ENCODE results near the gene WDR35.

Gene WDR35

DNA sequence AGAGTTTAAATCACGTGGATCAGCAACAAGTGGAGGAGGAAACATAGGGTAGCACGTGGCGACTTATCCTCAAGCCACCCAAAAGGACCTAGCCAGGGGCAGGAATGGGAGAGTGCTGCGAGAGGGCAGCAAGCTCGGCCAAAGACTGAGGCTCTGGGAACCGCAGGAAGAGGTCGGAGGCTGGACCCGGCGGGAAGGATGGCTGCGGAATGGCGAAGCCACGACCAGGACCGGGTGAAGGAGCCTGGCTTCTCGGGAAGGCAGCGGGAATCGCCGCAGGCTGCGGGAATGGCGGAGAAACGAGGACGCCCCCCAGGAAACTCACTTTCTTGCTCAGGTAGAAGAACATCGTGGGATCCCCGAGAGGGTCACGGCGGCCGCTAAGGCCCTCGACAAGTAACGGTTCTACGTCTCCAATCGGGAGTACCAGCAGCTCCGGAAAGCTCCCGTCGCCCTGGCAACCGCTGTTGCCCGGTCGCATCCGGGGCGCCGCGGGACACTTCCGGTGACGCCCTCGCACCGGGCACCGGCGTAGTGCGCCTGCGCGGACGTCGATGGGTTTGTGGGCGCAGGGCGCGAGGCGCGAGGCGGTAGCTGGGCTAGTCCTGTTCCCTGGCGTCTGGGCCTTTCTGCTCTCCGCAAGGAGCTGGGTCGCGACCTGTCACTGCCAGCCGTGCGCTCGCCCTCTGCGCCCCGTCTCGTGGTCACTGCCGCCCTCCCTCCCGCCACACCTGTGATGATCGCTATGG, at the start of gene WDR35:
Gene WDR35, minus strand, starts transcription at position 439 of the 749 bp plus-strand sequence. Its CDS starts 90 bp downstream, at position 349.
- peak; percentile 94 to 95 for DNase-seq

DNA sequence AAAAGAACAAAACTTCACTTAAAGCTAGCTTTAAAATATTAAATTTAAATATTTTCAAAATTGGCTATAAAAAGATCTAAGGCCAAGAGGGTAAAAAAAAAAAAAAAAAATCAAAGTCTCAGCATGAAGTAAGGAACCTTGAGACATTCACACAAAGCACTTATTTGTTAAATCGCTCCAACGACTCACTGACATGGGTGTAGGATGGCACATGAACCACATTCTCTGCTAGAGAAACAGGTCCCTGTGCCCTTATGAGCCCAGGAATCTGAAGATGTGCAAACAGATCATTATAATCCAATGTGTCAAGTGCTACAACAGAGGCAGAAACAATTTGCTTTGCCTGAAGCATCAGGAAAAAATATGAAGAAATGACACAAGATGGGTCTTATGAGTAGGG, 47.8 kb upstream of the WDR35 start:
- no peak for DNase-seq

DNA sequence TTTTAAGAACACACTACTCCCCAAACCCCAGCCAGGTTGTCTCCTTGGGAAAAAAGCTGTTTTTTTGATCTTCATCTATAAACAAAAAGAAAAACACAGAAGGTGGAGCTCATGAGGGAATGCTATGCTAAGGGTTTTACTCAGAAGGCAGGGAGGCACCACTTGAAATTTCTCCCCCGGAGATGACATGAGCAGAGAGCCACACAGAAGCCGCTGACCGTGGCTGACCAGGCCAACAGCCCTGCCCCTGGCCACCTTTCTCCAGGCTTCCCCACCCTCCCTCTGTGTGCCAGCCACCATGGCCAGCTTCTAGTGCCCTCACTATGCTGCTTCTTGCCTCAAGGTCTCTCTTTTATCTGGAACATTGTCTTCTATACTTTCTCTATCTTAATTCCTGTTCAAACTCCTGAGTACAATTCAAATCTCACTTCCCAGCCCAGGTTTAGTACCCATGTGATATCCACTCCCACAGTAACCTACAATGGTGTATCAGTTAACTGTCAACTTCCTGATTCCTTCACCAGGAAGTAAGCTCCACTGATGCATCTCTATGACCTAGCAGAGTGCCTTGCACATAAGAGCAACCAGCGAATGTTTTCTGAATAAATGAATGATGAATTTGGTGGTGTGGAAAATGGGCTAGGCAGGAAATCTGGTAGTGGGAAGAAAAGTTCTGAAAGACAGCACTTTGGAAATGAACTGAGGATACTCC, 46.2 kb upstream of the WDR35 start:
- DNase-seq: no peak

DNA sequence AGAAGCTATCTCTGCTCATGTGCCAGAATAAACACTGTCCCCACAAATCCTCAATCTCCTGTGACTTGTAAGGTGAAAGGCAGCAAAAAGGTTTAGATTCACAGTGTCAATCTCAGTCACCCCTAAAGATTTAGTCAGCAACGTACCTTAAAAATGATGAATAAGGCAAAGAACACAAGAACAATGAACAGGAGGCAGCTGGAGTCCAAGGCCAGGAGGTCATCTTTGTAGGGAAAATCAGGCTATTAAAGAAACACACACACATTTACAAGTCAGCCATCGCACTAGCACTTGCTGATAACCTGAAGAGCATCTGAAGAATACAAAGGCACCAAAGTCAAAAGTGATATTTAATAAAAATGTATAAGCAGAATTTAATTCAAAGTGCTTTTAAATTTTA, 44.9 kb upstream of the WDR35 start:
- no peak for DNase-seq

DNA sequence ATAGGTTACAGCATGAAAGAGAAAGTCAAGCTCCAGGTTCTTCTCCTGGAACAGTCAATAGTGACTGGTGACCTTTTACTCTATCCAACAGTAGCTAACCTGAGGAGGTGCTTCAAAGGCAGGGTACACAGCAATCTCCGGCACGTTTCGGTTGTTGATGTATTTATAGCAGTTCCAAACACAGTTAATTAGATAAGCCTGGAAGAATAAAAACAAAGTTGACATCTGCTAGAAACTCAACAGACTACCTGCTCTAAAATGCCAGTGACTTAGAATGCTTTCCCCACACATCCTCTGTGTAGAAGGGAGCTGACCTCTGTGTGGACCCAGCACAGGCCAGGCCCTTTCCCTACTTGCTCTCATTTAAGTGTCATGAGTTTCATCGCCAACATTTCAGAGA, 44.3 kb upstream of the WDR35 start:
- DNase-seq: no peak

DNA sequence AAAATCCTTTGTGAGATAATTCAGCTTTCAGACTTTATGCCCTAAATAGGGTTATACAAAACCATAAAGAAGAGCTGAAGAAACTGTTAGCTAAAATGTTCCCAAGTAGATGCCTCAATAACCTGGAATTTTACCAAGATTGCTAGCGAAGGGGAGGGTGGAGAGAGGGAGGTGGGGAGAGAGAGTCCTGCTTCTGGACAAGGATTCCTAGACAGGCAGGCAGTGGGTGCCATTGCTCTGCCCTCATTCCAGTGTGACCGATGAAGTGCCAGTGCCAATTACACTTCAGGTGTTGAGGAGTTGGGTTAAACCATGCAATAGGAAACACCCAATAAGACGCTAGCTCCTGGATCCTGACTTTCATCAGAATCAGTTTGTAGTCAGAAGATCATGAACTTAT, 43.4 kb upstream of the WDR35 start:
- DNase-seq: no peak

DNA sequence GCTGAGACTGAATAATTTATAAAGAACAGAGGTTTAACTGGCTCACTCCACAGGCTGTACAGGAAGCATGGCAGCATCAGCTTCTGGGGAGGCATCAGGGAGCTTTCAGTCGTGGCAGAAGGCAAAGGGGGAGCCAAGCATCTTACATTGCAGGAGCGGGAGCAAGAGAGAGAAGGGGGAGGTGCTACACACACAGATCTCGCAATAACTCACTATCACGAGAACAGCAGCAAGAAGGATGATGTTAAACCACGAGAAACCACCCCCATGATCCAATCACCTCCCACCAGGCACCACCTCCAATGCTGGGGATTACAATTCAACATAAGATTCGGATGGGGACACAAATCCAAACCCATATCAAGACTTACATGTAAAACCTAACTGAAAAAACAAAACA, 40.3 kb upstream of the WDR35 start:
- no peak for DNase-seq

DNA sequence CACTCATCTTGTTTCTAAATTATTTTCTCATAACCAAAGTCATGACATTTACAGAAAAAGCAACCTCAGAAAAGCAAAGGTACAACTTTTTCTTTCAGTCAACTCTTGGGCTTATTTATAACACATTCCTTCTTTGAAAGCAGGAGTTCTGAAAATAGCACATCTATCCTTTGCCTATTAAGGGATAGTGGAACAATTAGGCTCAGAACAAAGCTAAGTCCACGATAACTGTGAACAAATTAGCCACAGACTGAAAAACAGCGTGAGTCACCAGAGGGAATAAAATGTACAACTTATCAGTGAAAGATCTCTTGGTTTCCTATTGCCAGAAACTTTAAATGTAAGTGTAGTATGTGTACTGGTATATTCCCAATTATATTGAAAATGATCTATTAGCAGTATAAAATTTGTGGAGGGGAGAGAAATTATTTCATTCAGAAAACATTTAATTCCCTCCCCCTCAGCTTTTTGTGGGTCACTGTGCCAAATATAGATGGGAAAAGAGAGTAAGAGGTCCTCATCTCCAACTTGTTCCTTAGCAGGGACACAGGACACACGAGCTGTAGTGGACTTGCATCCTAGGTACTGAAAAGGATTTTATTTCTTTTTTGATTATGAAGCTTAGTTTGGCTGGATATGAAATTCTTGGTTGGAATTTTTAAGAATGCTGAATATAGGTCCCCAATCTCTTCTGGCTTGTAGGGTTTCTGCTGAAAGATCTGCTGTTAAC, 38.0 kb upstream of the WDR35 start:
- DNase-seq: no peak

DNA sequence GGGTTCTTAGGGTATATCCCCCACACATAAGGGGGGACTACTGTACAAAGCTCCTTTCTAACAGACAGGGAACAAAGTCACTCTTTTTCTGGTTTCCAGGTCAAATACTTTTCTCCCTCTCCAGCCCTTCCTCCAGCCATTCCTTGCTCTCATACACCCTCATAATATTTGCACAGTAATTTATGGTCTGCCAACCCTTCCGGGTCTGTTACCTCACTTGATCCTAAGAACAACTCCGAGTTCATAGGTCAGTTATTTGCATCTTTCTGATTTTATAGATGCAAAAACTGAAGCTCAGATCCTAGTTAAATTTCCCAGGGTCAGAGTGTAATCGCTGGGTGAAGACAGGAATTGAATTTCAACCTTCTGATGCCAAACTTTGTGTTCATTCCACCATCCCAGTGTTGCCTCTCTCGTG, 37.4 kb upstream of the WDR35 start:
- DNase-seq: no peak

DNA sequence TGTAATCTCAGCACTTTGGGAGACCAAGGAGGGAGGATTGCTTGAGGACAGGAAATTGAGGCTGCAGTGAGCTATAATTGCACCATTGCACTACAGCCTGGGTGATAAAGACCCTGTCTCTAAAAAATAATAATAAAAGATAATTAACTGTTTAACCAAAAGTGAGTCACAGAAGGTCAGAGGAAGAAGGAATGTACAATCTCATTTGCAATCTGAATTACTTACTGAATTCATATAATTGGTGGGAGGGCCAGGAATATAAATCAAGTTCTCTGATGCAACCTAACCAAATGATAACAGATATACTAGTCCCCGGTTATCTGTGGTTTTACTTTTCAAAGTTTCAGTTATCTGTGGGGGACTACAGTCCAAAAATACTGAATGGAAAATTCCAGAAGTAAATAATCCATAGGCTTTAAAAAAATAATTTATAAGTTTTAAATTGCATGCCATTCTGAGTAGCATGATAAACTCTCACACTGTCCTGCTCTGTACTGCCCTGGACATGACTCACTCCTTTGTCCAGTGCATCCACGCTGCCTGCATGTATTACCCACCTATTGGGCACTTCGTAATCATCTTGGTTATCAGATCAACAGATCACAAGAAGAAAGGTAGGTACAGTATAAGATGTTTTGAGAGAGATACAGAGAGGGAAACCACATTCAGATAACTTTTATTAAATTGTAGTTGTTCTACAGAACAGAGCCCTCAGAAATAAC, 35.3 kb upstream of the WDR35 start:
- no peak for DNase-seq

DNA sequence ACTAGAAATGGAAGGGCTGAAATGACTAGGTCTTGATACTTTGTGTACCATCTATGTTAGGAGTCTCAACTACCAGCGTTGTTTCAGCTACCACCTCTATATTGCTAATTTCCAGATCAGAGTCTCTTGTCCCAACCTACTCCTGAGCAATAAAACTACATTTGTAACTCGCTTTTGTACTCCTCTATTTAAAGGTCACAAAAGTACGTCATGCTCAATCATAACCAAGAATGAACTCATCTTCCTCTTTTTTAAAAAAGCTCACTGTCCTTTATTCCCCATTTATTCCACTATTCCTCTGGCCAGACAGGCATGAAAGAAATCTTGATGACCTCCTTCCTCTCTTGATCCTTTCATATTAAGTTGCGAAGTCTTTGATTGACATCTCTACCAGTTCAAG, 33.8 kb upstream of the WDR35 start:
- no peak for DNase-seq

DNA sequence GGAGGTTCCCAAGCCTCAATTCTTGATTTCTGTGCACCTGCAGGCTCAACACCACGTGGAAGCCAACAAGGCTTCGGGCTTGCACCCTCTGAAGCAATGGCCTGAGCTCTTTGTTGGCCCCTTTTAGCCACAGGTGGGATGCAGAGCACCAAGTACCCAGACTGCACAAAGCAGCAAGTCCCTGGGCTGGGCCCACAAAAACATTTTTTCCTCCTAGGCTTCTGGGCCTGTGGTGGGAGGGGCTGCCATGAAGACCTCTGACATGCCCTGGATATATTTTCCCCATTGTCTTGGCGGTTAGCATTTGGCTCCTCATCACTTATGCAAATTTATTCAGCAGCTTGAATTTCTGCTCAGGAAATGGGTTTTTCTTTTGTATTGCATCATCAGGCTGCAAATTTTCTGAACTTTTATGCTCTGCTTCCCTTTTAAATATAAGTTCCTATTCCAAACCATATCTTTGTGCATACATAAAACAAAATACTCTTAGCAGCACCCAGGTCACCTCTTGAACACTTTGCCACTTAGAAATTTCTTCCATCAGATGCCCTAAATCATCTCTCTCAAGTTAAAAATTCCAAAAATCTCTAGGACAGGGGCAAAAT, 31.6 kb upstream of the WDR35 start:
- DNase-seq: no peak

DNA sequence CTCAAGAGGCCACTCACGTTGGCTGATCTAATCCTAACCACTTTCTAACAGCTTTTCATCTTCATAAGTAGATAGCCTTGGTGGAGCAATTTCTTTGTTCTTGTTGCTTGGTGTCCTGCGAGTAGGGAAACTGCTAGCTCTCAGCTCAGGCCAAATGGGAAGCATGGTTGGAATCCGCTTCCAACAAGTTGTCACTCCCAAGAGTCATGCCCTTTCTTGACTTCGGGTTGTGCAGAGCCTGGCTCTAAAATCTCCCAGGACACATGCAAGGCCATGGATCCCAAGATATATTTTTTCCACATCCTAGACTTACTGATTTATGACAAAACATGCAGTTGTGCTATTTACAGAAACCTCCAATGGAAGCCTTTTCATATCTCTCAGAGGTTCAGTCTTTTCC, 29.8 kb upstream of the WDR35 start:
- DNase-seq: no peak

DNA sequence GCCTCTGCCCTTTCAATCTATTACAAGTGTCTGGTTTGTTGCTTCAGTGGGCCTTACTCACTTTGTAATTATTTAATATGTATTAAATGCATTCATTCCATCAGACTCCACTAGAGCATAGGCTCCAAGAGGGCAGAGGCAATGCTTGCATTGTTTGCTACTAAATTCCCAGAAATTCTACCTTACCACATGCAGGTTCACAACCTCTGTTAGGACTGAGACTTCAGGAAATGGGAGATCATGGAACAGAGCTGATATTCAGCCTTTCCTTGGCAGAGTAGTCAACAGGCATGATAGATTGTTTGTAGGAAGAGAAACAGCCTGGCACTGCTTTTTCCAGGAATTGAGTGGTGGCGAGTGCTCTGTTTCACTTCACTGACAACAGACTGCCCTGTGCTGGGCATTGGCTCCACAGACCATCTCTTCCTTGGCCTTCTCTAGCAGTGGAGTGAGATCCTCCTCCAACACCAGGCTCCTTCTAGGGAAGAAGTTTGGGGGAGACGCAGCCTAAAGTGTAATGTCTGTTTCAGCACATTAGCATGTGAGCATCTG, 28.8 kb upstream of the WDR35 start:
- no peak for DNase-seq

DNA sequence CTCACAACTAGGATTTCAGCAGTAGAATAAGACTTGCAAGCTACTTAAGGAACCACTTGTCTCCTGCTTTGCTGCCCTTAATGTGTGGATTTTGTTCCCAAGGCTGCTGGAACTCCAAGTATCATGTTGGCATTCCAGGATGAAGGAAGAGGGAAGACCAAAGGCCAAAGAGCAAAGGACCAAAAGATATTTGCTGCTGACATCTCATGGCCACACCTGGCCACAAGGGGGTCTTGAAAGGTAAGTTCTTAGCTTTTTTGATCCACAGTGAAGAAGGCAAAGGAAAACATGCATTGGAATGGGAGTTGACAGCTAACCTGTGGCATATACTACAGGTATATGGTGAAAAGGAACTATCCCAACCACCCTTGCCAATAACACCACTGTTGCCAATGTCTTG, 26.4 kb upstream of the WDR35 start:
- DNase-seq: no peak

DNA sequence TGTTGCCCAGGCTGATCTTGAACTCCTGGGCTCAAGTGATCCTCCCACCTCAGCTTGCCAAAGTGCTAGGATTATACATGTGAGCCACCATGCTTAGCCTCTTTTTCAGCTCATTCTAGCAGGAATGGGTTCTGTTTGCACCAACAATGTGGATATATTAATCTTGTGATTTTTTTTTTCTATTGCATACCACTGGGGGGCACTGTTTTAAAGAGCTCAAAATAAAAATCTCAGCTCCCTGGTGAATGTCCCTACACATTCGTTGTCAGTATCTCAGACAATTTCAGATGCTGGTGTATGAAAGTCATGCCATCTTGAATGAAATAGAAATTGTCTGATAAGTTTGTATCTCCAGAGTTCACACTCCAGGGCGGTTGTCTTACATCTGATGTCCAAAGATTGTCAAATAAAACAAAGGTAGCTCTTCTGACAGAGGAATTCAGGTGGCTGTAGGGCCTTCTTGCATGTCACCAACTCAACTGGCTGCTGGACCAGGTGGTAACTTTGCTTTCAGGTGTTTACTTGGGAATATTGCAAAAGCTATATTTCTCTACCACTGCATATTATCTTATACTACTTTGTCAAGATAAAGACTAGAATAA, 25.7 kb upstream of the WDR35 start:
- peak; percentile 60 to 72 for DNase-seq

DNA sequence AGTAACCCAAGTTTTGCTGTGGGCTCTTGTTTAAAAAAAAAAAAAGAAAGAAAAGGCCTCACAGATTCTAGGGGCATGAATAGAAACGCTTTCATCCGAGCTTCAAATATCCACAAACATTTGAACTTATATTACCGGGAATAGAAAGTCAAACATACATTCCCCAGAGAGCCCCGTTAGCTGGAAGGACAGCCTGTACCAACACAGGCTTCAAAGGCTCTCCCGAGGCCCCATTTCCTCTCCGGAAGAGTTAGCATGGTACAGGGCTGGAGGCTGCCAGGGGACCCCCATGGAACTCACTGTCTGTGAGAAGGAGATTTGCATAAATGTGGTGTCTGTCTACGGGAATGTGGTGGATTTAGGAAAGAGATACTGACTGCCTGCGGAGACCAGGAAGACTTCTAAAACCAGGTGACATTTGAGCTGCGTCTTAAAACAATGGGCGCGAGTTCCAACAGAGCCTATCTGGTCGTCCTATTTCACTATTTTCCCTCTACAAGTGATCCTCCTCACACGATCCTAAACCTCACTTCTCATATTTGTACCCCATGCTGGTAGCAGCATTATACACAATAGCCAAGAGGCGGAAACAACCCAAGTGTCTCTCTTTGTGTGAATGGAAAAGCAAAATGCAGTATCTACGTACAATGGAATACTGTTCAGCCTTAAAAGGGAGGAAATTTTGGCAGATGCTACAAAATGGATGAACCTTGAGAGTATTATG, 23.4 kb upstream of the WDR35 start:
- DNase-seq: no peak

DNA sequence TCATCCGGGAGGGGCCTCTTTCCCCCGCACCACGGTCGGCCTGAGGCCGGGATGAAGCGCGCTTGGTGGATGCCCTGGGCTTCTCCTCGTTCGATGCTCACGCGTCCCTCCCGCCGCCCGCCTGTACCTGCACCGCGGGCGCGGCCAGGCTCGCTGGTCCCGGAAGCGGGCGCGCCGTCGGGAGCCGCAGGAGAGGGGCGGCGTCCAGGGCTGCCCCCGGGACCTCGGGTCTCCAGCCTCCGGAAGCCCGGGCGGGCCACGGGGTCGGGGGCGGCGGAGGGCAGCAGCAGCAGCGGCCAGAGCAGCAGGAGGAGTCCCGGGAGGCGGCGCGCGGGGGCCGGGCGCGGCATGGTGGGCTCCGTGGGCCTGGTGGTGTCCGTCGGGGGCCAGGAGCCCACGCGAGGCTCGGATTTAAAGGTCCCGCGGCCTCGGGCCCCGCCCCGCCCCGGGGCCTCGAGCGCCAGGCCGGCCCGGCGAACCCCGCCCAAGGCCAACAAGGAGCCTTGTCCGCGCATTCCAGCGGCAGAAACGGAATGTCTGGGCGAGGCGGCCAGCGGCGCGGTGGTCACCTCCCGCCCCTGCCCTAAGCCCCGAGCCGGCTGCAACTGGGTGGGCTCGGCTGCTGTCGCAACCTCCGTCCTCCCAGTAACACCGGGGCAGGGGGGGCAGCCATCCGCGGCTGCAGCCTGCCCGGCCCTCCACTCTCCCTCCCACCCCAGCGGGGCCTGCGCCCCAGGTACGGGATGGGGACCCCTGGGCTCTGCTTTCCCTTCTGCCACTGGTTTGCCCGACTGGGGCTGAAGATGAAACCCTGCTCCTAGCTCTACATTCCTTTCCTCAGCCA, 22.6 kb upstream of the WDR35 start, which contains the start of gene MATN3:
Gene MATN3, minus strand, starts transcription at position 387 of the 844 bp plus-strand sequence. Its CDS starts 37 bp downstream, at position 350.
- no peak for DNase-seq

DNA sequence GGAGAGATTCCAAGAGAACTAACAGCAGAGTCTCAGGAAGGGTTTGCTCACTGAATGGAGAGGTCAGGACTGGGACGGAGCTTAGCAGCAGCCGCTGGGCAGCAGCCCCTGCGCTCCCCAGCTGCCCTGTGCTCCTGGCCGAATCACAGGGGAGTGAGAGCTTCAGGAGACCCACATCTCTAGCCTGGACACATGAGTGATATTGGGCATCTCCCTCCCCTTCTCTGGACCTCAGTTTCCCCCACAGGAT, 22.1 kb upstream of the WDR35 start:
- DNase-seq: no peak

DNA sequence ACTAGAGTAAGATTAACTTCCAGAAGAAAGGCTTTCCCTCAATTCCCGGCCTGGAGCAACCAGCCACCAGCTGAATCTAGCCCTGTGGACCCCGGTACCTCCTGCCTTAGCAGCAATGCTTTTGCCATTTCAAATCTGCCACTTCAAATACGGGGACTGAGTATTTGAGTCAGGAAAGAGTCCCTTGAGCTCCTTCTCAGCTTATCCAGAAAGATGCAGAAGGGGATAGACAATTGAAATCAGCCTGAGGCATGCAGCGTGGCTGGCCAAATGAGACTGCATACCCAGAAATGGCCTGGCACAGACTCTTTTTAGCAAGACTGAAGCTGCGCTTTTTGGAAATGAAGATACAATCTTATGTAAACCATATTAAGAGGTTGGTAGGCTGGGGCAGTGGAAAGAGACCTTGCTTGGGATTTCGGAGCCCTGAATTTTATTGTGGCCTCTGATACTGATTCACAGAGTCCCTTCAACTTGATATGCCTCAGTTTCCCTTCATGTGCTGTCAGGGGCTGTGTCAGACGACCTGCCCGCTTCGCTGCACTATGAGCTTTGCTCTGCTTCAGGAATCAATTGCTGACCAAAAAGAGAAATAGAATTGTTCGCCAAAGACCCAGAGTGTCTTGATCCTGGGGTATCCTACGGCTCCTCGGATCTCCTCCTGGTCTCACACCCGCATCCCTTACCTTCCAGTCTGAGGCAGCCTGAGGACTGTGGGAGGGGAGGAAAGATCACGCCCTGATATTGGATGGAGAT, 21.5 kb upstream of the WDR35 start:
- DNase-seq: no peak

Measured in NCI-H2081 (cell line).